Fibroblast of lung (primary cell): ENCODE data around the gene NMUR1. TPM values are rescaled to one million over a fixed set of nuclear protein-coding genes. Genes with fewer than 3 reads are reported as not detected.
A peak's percentile ranks its signal among the peaks of the same experiment; 100 is the strongest.

Experiments
- DNase-seq, 2 donors: peaks; one replicate each; pipeline versions ENCODE4 v3.0.0 to v3.0.0-alpha.2; 2010; ENCODE audit warnings: low read depth in 2 of 2
- H2AFZ ChIP-seq: 2 replicates; pipeline ENCODE4 v1.5.1; 2012; ENCODE audit warnings: low read length, control low read depth, inconsistent platforms
- H3K27ac ChIP-seq: 2 replicates; pipeline ENCODE4 v1.5.1; 2011; ENCODE audit warnings: low read length, control low read depth; ENCODE audit not compliant: insufficient read depth
- H3K27me3 ChIP-seq: 2 replicates; pipeline ENCODE4 v1.5.1; 2011; ENCODE audit warnings: mild to moderate bottlenecking, low read length; ENCODE audit not compliant: control insufficient read depth, insufficient read depth
- H3K36me3 ChIP-seq: 2 replicates; pipeline ENCODE4 v1.5.1; 2011; ENCODE audit warnings: low read length; ENCODE audit not compliant: control insufficient read depth, insufficient read depth
- H3K4me1 ChIP-seq: 2 replicates; pipeline ENCODE4 v1.5.1; 2011; ENCODE audit warnings: low read length; ENCODE audit not compliant: control insufficient read depth, insufficient read depth; ENCODE audit errors: extremely low read depth
- H3K4me2 ChIP-seq: 2 replicates; pipeline ENCODE4 v1.5.1; 2011; ENCODE audit warnings: low read length, control low read depth; ENCODE audit not compliant: insufficient read depth; ENCODE audit errors: extremely low read depth
- H3K4me3 ChIP-seq, 4 experiments: fragments of 200-600 bp in 1 of 4; sonication (generic) in 1 of 4; replicated peaks in 1 of 4; 2 replicates each; pipeline ENCODE4 v1.5.1; 2011 to 2016; ENCODE audit warnings: low read length in 4 of 4, low read depth in 3 of 4, mild to moderate bottlenecking in 3 of 4, control low read depth in 2 of 4, inconsistent platforms in 1 of 4, mixed read lengths in 1 of 4; ENCODE audit not compliant: insufficient read depth in 1 of 4; ENCODE audit errors: control extremely low read depth in 1 of 4
- H3K79me2 ChIP-seq: 2 replicates; pipeline ENCODE4 v1.5.1; 2012; ENCODE audit warnings: mild to moderate bottlenecking, low read length, inconsistent platforms; ENCODE audit not compliant: control insufficient read depth, insufficient read depth
- H3K9ac ChIP-seq: 2 replicates; pipeline ENCODE4 v1.5.1; 2011; ENCODE audit warnings: mild to moderate bottlenecking, low read length, control low read depth; ENCODE audit not compliant: insufficient read depth
- H3K9me3 ChIP-seq: 2 replicates; pipeline ENCODE4 v1.5.1; 2012; ENCODE audit warnings: low read depth, low read length; ENCODE audit not compliant: control insufficient read depth, insufficient read depth
- H4K20me1 ChIP-seq: 2 replicates; pipeline ENCODE4 v1.5.1; 2011; ENCODE audit warnings: low read length; ENCODE audit not compliant: control insufficient read depth, insufficient read depth; ENCODE audit errors: extremely low read depth
- CTCF ChIP-seq, 2 donors: IDR thresholded peaks in 1 of 2; conservative IDR thresholded peaks in 1 of 2; 1 replicate in 1 of 2; 2 replicates in 1 of 2; pipeline ENCODE4 v1.5.1; 2011 to 2012; ENCODE audit warnings: low read length in 2 of 2, control low read depth in 1 of 2, inconsistent platforms in 1 of 2, low read depth in 1 of 2, mild to moderate bottlenecking in 1 of 2
- EZH2 ChIP-seq: IDR thresholded peaks from 2 replicates; pipeline ENCODE4 v1.5.1; 2012; ENCODE audit warnings: low read length, control low read depth, mild to moderate bottlenecking; ENCODE audit errors: missing control alignments
- polyA plus RNA-seq, 2 donors: library from polyadenylated mRNA; depleted of rRNA in 1 of 2; stranded (reverse) in 1 of 2; unstranded in 1 of 2; fragments of >200 nt; gene quantifications; 2 replicates each; pipeline ENCODE4 v1.2.1, GENCODE V29; 2011 to 2012; ENCODE audit warnings: missing spikeins in 1 of 2
- total RNA-seq: library from RNA; depleted of rRNA; stranded (reverse); fragments of >200 nt; gene quantifications from 2 replicates; pipeline ENCODE4 v1.2.1, GENCODE V29; 2014

Gene NMUR1
- total and polyA plus RNA-seq, 2 donors (not counting 1 experiment from before 2014, with no cell fraction given), result 0.01 to 0.50 TPM

- no peaks in the 10 kb centered on the region for H4K20me1 ChIP-seq
- H3K36me3 ChIP-seq, result no peaks in the 10 kb centered on the region
- TF ChIP-seq EZH2 (no peak), CTCF (conservative IDR thresholded peaks at IDR 0.05 in 1 of 2, IDR thresholded peaks at IDR 0.05 in 1 of 2; ENCODE audit: low read depth in 1 of 2, low read length in 2 of 2) (no peak)
- no peaks in the 10 kb centered on the region for H3K79me2 ChIP-seq
- DNase-seq, result no peak
- no peaks in the 10 kb centered on the region for H3K9me3 ChIP-seq
- H3K27me3 ChIP-seq, result no peaks in the 10 kb centered on the region
- peak overlapping the region; percentile 90 for H3K4me2 ChIP-seq
- peaks cover 7% of the 10 kb centered on the region for H3K4me1 ChIP-seq
- H2AFZ ChIP-seq, result peak overlapping the region; percentile 93
- H3K9ac ChIP-seq, result no peak overlapping the region
- H3K4me3 ChIP-seq, result peak overlapping the region in 3 of 4 experiments; percentile 14 to 46 (median 15)
- peak overlapping the region; percentile 48 for H3K27ac ChIP-seq
Measured at GRCh38 chr2:231554327-231554726, 24.1 kb upstream of the NMUR1 start.

GRCh38 chr2:231552752-231553151 lies 22.5 kb upstream of the NMUR1 start:
- no peak for DNase-seq
- no peak overlapping the region for H3K4me2 ChIP-seq
- no peak overlapping the region for H3K4me3 ChIP-seq
- H3K79me2 ChIP-seq, result no peaks in the 10 kb centered on the region
- no peak for TF ChIP-seq EZH2
- no peak for TF ChIP-seq CTCF (conservative IDR thresholded peaks at IDR 0.05 in 1 of 2, IDR thresholded peaks at IDR 0.05 in 1 of 2; ENCODE audit: low read depth in 1 of 2, low read length in 2 of 2)
- H3K27ac ChIP-seq, result no peak overlapping the region
- H3K27me3 ChIP-seq, result peaks cover 2% of the 10 kb centered on the region
- H4K20me1 ChIP-seq, result no peaks in the 10 kb centered on the region
- peaks cover 7% of the 10 kb centered on the region for H3K4me1 ChIP-seq
- H3K36me3 ChIP-seq, result no peaks in the 10 kb centered on the region
- H3K9ac ChIP-seq, result no peak overlapping the region
- H2AFZ ChIP-seq, result no peak overlapping the region
- H3K9me3 ChIP-seq, result no peaks in the 10 kb centered on the region

GRCh38 chr2:231549446-231550239 lies 19.4 kb upstream of the NMUR1 start:
- Histone ChIP-seq H3K4me3 (no peak overlapping the region), H2AFZ (no peak overlapping the region), H3K9me3 (no peaks in the 10 kb centered on the region), H3K4me1 (peaks cover 6% of the 10 kb centered on the region), H3K9ac (no peak overlapping the region), H3K4me2 (no peak overlapping the region), H4K20me1 (no peaks in the 10 kb centered on the region), H3K27me3 (peaks cover 2% of the 10 kb centered on the region), H3K27ac (no peak overlapping the region), H3K79me2 (no peaks in the 10 kb centered on the region), H3K36me3 (no peaks in the 10 kb centered on the region)
- TF ChIP-seq EZH2 (no peak), CTCF (conservative IDR thresholded peaks at IDR 0.05 in 1 of 2, IDR thresholded peaks at IDR 0.05 in 1 of 2; ENCODE audit: low read depth in 1 of 2, low read length in 2 of 2) (no peak)
- DNase-seq, result no peak
